Keratinocyte (primary cell): Measurements from ENCODE around the gene RAP1GAP.

Source experiments
- EZH2 ChIP-seq: IDR thresholded peaks from one replicate; pipeline ENCODE4 v1.6.1; 2012; ENCODE audit warnings: inconsistent platforms, mild to moderate bottlenecking, low read length, moderate library complexity
- TF ChIP-seq, protein P1 (sequence below), 3 experiments: IDR thresholded peaks in 1 of 3; conservative IDR thresholded peaks in 1 of 3; optimal IDR thresholded peaks in 1 of 3; 2 replicates in 2 of 3; 3 replicates in 1 of 3; pipeline versions ENCODE3 to v1.5.1; 2011; ENCODE audit warnings: low read length in 3 of 3, mild to moderate bottlenecking in 3 of 3, moderate library complexity in 2 of 3, control low read depth in 1 of 3, inconsistent platforms in 1 of 3; ENCODE audit not compliant: insufficient read depth in 2 of 3; ENCODE audit errors: extremely low read depth in 1 of 3

DNA sequence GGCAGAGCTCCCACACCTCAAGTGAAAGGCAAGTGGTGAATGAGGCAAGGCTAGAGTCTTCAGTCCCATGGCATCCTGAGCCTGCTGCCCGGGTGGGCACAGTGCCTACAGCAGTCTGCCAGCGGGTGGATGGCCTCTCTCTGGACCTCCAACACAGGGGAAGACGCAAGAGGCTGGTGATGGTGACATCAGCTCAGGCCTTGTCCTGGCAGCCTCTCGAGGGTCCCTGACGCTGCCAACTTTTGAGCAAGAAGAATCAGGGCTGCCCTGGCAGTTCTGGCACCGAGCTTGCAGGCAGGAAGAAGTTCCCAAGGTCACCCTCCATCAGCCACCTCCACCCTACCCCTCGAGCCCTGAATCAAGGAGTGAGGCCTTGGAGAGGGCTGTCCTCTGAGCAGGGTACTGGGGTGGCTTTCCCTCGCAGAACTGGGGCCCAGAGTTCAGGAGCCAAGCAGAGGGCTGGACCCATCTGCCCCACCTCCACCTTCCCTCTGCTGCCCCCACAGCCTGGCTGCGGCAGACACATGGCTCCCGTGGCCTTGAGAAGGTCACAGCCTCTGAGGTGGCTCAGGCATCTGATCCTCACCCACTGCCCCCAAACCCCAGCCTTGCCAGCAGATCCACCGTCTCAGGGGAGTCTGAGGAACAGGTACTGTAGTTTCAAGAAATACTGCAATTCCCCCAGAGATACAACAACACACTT lies 5.8 kb downstream of the RAP1GAP start:
- TF ChIP-seq, protein P1, sequence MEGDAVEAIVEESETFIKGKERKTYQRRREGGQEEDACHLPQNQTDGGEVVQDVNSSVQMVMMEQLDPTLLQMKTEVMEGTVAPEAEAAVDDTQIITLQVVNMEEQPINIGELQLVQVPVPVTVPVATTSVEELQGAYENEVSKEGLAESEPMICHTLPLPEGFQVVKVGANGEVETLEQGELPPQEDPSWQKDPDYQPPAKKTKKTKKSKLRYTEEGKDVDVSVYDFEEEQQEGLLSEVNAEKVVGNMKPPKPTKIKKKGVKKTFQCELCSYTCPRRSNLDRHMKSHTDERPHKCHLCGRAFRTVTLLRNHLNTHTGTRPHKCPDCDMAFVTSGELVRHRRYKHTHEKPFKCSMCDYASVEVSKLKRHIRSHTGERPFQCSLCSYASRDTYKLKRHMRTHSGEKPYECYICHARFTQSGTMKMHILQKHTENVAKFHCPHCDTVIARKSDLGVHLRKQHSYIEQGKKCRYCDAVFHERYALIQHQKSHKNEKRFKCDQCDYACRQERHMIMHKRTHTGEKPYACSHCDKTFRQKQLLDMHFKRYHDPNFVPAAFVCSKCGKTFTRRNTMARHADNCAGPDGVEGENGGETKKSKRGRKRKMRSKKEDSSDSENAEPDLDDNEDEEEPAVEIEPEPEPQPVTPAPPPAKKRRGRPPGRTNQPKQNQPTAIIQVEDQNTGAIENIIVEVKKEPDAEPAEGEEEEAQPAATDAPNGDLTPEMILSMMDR (optimal IDR thresholded peaks at IDR 0.05 in 1 of 3, IDR thresholded peaks at IDR 0.05 in 1 of 3, conservative IDR thresholded peaks at IDR 0.05 in 1 of 3; ENCODE audit: extremely low read depth in 1 of 3, insufficient read depth in 2 of 3, low read length in 3 of 3): no peak
- no peak for TF ChIP-seq EZH2
